HG02678 (cell line): ENCODE data around the gene ARHGAP28.

Source experiments
- ATAC-seq: cut with Tn5 transposase; IDR thresholded peaks from one replicate; pipeline ENCODE4 v1.9.1; 2021; ENCODE audit warnings: mild to moderate bottlenecking, moderate library complexity; ENCODE audit not compliant: unreplicated experiment

Gene ARHGAP28, protein sequence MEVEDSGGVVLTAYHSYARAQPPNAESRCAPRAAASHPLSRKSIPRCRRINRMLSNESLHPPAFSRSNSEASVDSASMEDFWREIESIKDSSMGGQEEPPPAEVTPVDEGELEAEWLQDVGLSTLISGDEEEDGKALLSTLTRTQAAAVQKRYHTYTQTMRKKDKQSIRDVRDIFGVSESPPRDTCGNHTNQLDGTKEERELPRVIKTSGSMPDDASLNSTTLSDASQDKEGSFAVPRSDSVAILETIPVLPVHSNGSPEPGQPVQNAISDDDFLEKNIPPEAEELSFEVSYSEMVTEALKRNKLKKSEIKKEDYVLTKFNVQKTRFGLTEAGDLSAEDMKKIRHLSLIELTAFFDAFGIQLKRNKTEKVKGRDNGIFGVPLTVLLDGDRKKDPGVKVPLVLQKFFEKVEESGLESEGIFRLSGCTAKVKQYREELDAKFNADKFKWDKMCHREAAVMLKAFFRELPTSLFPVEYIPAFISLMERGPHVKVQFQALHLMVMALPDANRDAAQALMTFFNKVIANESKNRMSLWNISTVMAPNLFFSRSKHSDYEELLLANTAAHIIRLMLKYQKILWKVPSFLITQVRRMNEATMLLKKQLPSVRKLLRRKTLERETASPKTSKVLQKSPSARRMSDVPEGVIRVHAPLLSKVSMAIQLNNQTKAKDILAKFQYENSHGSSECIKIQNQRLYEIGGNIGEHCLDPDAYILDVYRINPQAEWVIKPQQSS

DNA sequence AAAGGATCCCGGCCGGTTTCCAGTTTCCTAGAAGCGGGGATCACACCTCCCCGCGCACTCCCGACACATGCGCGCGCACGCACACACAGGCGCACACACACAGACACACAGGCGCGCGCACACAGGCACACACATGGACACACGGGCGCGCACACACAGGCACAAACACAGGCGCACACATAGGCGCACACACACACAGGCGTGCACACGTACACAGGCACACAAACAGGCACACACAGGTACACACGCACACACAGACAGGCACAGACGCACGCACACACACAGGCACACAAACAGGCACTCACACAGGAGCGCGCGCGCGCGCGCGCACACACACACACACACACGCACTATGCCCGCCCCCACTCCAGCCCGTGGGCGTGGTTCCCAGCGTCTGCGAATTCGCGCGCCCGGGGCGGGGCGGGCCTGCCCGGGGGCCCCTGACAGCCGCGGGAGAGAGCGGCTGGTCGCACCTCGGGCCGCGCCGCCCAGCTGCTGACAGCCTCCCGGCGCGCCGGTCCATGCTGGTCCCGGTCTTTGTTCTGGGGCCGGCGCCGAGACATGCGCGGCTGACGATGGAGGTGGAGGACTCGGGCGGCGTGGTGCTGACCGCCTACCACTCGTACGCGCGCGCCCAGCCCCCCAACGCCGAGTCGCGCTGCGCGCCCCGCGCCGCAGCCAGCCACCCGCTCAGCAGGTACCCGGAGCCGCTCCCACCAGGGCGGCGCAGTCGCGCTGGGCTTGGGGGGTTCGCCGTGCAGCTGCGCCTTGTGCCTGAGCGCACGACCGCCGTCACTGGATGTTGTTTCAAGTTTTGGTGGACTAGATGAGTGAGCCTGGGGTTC, at the start of gene ARHGAP28:
TSS of gene ARHGAP28 (plus strand) at position 470 of the 845 bp plus-strand sequence. CDS start at position 576, 106 bp downstream.
- no peak for ATAC-seq

DNA sequence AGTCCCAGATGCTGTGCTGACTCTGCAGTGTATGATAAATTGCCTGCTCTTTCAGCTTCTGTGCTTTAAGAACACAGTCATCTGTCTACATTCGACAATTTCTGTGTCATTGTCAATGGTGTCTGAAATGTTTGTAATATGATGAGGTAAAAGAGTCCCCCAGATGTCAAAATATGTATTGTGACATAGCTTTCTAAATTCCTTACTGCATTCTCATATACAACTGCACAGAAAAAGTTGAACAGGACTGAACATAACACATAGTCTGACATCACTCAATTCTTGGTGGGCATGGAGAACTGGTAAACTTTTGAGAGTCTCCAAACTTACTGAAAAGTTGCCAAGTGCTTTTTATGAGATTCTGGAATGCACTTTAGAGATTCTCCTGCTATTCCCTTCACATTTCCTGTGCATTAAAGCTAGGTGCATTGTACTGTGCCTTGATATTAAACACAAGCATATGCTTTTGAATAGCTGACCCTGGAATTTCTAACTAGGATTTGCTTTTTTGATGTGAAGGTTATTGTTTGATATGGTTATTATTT, 48.1 kb upstream of the ARHGAP28 start:
- ATAC-seq, result no peak

- no peak for ATAC-seq
Measured at GRCh38 chr18:6682437-6683111, 46.9 kb upstream of the ARHGAP28 start.

- ATAC-seq, result no peak
Measured at GRCh38 chr18:6683112-6683876, 46.2 kb upstream of the ARHGAP28 start.

DNA sequence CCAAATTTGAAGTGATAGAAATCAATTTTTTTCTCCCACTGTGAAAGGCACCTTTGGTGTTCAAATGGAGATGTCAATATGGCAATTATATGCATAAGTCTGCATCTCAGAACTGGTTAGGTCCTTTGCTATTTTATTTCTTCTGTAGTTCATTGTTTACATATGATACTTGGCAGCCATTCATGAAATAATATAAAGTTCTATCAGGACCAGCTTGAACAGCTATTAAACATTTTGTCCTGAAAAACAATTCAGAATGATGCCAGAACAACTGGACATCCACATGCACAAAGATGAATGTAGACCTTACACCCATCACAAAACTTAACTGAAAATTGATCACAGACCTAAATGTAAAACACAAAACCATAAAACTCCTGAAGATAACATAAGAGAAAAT, 41.8 kb upstream of the ARHGAP28 start:
- ATAC-seq, result no peak

DNA sequence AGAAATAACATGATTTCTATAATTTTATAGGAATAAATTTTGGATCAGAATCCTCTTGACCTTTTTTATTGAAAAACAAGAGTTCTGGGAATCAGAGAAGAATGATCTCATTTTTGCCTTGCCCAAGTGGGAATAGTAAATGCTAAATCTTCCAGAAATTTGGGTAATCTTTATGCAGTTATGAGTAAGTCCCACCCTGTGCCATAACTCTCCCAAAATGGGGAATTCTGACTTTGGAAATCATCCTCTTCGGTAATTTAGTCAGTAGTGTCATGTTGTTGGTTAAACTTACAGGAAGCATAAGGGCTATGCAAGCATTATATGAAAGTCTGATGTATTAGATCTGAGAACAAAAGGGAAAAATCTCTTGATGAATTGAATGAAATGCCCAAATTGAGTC, 20.6 kb upstream of the ARHGAP28 start:
- ATAC-seq, result no peak

DNA sequence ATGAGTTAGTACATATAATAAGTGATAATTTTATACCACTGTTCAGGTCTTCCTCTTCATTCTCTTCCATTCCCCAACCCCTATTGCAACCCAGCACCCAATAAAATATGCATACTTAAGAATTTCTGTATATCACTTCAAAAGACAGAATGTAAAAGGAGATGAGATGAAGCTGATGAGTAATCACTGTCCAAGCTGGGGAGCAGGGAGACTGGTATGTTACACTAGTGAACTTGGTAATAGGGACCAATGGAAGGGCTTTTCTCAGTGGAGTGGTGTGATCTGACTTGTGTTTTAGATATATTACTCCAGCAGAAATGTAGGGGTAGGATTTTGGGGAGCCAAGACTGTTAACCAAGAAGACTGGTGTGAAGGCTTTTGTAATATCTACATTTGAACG, 18.0 kb upstream of the ARHGAP28 start:
- no peak for ATAC-seq

DNA sequence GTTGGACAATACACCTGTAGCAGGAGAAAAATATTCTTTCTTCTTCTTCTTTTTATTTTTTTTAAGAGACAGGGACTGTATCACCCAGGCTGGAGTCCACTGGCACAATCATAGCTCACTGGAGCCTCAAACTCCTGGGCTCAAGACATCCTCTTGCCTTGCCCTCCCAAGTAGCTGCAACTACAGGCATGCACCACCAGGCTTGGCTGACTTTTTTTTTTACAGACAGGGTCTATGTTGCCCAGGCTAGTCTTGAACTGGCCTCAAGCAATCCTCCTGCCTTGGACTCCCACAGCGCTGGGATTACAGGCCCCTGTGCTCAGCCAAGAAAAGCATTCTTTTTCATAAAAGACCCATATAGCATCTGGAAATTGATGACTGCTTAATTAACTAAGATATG, 17.1 kb upstream of the ARHGAP28 start:
- ATAC-seq, result no peak

- no peak for ATAC-seq
Measured at GRCh38 chr18:6714010-6714409, 15.5 kb upstream of the ARHGAP28 start.

- ATAC-seq, result no peak
Measured at GRCh38 chr18:6718267-6718666, 11.2 kb upstream of the ARHGAP28 start.

DNA sequence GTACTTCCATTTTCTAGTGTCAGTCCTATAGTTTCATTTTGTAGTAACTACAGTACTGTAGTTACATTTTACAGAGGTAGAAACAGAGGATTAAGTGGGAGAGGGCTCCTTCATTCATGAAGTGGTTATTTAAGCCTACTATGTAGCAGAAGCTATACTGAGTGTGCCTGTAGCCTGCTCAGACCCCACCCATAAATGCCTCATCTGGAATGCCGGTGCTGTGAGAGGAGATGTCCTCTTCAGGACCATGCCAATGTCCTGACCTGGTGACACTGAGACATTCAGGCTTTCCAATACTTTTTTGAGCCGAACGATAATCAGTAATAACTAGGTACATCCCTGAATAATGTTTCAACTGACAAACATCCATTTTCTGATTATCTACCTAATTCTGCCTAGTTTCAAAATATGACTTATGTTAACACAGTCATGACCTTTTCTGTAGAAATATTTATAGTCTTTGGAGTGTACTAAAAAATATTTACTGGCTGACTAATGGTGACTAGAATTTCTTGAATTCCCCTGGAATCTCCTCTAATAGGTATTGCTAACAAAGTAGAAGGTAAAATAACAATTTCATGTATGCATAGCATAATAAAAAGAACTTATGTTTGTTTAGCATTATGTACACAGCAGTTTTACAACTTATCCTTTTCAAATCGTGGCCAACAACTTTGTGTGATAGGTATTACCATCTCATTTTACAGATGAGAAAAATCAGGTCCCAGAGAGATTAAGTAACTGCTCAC, 10.2 kb upstream of the ARHGAP28 start:
- ATAC-seq, result no peak

DNA sequence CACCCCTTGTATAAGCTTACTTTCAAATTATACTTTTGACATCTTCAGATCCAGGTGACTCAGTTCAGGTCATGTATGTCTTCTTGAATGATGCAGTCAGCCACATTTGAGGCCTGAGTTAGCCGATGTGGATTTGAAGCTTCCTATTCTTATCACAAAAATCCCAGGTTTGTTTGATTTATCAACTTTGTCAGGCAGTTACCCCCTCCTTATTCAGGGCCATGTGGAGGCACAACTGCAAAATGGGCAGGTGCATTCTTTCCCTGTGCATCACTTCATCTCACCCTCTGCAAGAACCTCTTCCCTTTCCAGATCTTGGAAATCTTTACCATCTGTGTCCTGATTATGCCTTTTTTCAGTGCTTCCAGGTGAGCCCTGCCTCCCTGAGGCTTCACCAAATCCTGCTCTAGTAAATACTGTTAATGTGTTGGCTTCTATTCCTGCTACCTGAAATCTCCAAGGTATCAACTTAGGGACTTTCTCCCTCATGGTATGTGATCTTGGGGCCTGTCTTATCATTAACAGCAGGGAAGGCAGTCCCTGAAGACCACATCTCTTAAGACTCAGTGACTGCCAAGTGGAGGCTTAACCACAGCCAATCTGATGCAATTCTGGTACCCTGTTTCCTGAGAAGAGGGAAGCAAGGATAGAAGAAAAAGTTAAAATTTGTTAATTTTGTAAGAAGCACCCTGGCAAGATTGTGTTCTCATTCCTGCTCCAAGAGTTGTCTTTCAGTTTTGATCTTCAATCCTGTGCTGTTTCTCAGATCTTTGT, 9.4 kb upstream of the ARHGAP28 start:
- no peak for ATAC-seq

GRCh38 chr18:6721755-6722154, 7.8 kb upstream of the ARHGAP28 start:
- ATAC-seq, result no peak

DNA sequence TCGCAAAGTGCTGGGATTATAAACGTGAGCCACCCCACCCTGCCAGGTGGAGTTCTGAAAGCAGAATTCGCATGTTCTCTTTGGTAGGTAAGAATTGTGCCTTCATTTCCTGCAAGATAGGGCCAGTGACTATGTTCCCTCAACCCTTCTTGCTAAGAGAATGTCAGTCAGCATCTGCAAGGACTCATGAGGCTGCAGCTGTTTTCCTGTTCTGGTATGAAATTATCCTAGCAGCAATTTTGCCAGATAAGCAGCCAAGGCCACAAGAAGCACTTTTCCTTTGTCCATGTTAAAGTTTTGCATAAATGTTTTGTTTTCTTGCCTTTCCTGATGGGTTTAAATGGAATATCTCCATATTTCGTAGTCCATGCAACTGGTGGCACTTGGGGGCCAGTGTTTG, 6.8 kb upstream of the ARHGAP28 start:
- ATAC-seq, result no peak

DNA sequence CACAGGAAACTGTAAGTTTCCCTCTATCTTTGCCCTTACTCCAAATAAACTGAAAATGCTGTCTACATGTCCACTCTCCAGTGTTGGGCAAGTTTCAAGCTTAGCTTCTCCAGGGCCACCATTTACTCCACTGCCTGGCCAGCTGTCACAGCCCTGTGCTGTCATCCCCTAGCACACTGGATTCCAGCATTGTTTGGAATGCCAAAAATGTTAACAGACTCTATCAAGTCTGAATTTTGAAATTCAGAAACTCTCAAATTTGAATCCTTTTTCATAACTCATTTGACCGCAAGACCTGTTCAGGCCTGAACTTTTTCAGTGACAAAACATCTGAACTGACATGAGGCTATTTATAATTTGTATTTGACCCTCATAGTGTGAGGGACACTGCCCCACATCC, 5.2 kb upstream of the ARHGAP28 start:
- ATAC-seq, result no peak

DNA sequence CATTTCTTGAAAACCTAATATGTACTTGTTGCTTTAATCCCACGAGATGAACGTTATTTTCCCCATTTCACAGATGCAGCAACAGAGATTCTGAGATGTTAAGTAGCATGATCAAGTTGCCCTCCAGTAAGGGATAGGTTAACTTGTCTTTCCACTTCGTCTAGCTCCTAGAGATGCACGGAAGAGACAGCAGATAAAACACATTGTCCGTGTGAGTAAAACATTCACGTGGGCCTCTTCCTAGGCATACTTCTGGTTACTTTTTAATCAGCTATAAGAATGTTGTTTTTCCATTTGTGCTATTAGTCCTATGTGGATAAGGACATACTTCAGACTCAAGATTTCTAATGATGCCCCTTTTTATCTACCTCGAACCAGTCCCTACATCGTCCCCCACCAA, 1.2 kb upstream of the ARHGAP28 start:
- ATAC-seq, result no peak

- no peak for ATAC-seq
Measured at GRCh38 chr18:6728809-6729246, 688 bp upstream of the ARHGAP28 start.
